Renal pelvis (tissue), 4 donors: Measurements from ENCODE around the gene PDPK1. TPM values are rescaled to one million over a fixed set of nuclear protein-coding genes. Genes with fewer than 3 reads are reported as not detected.
A peak's percentile ranks its signal among the peaks of the same experiment; 100 is the strongest.
"Not testable (repeated sequence)": the region's sequence is repeated elsewhere in the genome, so short reads cannot be mapped to it uniquely, and the experiment has no call there.

Experiments
- DNase-seq: peaks from one replicate; pipeline ENCODE4 v3.0.0-alpha.2; 2013
- polyA plus RNA-seq, 3 donors: library from polyadenylated mRNA; unstranded; fragments of 120-200 nt; gene quantifications; one replicate each; pipeline ENCODE4 v1.2.1, GENCODE V29; 2013; ENCODE audit not compliant: insufficient read length in 3 of 3

PDPK1 gene
- polyA plus RNA-seq, 3 donors = 49.4 to 51.4 (median 50.1) TPM

GRCh38 chr16:2533142-2533755 lies 4.6 kb upstream of the PDPK1 start:
- not testable (repeated sequence) for DNase-seq

DNA sequence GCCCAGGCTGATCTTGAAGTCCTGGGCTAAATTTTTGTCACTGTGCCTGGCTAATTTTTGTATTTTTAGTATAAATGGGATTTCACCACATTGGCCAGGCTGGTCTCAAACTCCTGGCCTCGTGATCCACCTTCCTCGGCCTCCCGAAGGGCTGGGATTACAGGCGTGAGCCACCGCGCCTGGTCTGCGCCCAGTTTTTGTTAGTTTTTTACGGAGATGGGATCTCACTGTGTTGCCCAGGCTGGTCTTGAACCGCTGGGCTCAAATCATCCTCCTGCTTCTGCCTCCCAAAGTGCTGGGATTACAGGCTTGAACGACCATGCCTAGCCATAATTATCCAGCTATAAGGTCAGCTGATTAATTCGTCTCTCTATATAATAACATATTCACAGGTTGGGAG lies 3.9 kb upstream of the PDPK1 start:
- no peak for DNase-seq

DNA sequence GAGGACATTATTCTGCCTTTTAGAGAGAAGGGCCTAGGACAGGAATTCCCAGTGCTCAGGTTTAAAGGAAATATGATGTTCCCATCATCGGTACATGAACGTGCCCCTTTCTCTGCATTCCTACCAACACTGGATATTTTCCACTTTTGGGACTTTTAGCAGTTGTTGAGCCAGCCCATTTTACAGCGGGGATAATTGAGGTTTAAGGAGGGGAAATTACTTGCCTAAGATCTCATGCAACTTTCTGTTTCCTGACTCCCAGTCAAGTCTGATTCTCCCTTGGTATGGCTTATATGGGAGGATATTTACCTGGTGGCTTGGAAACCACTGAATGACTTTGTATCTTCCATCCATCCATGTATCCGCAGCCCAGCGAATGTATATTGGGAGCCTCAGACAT lies 3.5 kb upstream of the PDPK1 start:
- not testable (repeated sequence) for DNase-seq

- DNase-seq = no peak
Measured at GRCh38 chr16:2535625-2536013, 2.2 kb upstream of the PDPK1 start.

- not testable (repeated sequence) for DNase-seq
Measured at GRCh38 chr16:2539192-2539844, 1.5 kb downstream of the PDPK1 start.

DNA sequence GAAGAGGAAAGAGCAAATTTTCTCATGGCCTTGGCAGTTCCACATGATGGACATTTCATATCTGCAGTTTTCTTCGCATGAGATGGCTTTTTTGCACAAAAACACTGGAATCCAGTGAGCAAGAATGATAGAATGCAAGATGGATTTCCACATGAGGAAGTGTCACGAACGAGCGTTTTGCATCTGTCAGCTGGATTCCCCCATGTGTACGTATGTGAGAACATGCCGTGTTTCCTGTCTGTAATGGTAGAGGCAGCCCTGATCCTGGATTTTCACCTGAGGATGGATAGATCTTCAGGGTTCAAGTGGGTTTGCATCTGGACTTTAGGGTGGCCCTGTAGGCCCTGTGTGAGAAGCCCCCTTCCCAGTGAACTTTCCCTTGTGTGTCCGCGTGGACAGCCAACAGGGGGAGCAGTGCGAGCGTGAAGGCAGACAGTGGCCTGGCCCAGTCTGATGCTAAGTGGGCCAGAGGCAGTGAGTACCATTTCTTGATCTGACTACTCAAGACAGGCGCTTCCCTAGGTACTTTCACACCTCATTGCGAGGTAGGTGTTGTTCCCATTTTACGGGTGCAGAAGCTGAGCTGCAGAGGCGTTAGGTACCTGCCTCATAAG lies 2.1 kb downstream of the PDPK1 start:
- DNase-seq = not testable (repeated sequence)

DNA sequence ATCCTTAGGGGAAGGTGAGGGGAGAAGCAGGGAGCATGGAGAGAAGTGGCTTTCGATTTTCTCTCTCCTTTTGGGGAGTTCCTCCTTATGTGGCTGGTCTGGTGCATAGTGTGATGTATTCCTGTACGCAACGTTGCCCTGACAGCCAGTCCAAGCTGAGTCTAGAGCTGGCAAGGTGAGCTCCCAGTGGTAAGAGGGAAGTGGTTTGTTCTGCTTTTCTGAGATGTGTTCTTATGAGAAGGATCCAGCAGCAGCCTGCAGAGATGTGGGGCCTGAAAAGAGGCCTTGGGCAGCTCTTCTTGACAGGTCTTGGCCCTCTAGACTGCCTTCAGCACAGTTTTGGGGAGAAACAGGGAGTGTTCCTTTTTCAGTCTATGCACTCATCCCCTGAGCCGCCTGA lies 3.1 kb downstream of the PDPK1 start:
- DNase-seq = not testable (repeated sequence)

- not testable (repeated sequence) for DNase-seq
Measured at GRCh38 chr16:2541409-2541808, 3.6 kb downstream of the PDPK1 start.

DNA sequence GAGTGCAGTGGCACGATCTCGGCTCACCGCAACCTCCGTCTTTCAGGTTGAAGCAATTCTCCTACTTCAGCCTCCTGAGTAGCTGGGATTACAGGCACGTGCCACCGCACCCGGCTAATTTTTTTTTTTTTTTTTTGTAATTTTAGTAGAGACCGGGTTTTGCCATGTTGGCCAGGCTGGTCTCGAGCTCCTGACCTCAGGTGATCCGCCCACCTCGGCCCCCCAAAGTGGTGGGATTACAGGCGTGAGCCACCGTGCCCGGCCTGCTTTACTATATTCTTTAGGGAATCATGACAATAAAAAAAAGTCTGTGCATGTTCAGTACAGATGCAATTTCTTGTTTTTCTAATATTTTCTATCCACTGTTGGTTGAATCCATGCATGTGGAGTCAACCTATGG lies 6.0 kb downstream of the PDPK1 start:
- not testable (repeated sequence) for DNase-seq

- not testable (repeated sequence) for DNase-seq
Measured at GRCh38 chr16:2550283-2550878, 12.6 kb downstream of the PDPK1 start.

- not testable (repeated sequence) for DNase-seq
Measured at GRCh38 chr16:2551420-2551889, 13.6 kb downstream of the PDPK1 start.

- not testable (repeated sequence) for DNase-seq
Measured at GRCh38 chr16:2554709-2555425, 17.0 kb downstream of the PDPK1 start.

DNA sequence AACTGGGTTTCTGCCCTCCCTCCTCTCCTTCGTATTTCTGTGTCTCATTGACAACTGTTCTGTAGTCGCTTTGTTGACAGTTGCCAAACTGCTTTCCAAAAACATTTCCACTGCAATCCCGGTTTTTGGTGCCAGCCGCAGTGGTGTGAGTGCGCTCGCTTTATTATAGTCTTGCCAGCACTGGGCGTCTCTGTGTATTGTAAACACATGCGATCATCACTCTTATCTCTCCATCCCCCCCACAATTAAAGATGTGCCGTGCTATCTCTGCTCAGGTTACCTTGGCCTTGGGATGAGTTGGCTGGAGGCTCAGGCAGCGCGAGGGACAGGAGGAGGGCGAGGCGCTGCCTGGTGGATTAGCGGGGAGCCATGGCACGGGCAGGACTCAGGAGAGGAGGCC lies 19.3 kb downstream of the PDPK1 start:
- not testable (repeated sequence) for DNase-seq

DNA sequence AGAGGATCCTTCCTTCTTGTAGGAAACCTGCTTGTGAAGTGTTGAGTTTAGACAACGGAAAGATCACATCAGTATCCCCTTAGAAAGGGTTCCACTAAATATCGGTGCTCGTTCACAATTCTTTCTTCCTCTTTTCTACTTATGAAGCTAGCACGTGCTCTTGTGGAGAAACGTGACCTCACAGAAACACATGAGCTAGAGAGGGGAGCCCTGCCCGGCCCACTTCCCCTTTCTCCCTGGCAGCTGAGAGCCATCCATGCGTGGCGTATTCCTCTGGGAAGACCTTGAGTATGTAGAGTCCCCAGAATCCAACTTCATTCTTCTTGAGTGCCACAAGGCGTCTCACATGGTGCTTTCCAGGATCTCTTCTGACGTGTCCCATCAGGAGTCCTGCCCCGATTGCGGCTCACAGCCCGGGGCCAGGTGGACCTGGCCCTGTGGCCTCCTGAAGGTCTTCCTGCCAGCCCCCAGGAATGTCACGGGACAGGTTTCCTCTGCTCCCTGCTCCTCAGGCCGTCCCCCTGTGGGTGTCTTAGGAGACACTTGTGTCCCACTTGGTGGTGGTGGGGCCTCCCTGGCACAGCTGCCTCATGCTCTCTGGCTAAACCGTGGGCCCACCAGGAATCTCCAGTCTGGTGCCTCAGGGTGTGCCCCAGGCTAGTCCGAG lies 22.4 kb downstream of the PDPK1 start:
- DNase-seq = not testable (repeated sequence)

DNA sequence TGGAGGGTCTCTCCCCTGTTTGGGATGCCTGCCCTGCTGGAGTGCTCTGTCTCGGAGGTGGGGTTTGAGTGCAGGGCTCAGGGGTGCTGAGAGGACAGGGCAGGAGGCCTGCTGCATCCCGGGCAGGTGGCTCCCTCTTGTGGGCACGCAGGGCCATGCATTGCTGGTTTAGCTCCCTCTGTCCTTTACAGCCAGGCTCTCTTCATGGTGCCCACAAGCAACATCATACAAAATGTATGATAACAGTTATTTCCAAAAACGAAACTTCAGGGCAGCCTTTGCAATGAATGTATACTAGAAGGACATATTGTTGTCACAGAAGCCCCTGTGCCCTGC lies 22.9 kb downstream of the PDPK1 start:
- not testable (repeated sequence) for DNase-seq

DNA sequence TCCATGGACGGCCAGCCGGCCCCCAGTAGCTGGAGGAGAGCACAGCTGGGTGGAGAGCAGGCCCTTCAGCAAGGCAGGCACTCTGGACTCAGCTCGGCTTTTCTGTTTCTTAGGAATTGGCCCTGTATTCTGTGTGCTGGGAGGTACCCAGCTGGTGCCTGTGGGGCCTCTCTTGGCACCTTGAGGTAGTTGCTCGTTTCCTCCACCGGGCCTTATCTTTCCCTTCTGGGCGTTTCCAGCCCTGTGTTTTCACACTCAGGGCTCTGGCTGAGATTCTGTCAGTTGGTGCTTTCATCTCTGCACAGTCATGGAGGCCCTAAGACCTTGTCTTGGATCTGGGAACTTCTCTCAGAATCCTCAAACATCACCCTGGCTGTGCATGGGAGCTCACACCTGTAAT lies 29.7 kb downstream of the PDPK1 start:
- not testable (repeated sequence) for DNase-seq

- DNase-seq = not testable (repeated sequence)
Measured at GRCh38 chr16:2568573-2568972, 30.8 kb downstream of the PDPK1 start.

GRCh38 chr16:2572704-2573103 lies 34.9 kb downstream of the PDPK1 start:
- not testable (repeated sequence) for DNase-seq

GRCh38 chr16:2575839-2576238 lies 38.0 kb downstream of the PDPK1 start:
- not testable (repeated sequence) for DNase-seq

- not testable (repeated sequence) for DNase-seq
Measured at GRCh38 chr16:2577044-2577443, 39.2 kb downstream of the PDPK1 start.

DNA sequence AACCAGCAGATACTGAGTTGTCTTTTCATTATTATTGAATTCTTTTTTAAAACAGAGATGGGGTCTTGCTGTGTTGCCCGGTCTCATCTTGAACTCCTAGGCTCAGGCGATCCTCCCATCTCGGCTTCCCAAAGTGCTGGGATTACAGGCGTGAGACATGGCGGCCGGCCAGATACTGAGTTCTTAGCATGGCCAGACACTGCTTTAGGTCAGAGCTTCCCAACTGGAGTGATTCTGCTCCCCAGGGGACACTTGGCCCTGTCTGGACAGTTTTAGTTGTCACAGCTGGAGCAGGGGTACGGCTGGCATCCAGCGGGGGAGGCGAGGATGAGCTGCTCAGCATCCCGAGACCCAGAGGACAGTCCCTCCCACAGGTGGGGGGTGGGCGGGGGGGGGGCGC lies 41.1 kb downstream of the PDPK1 start:
- not testable (repeated sequence) for DNase-seq

DNA sequence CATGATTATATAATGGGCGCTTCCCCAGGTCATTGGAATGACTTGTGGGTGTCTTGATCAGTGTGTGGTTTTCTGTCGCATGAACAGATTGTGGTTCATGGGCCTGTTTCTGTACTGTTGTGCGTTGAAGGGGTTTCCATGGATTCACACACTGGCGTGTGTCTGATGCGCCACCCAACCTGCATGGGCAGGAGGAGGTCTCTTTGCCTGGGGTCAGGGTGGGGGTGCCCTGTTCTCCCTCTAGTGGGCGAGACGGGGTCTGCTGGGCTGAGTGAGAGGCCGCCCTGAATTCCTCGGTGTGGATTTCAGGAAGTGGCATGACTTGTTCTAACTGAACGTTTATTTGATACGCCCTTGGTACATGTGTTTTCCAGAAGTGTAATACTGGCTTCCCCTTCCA lies 42.3 kb downstream of the PDPK1 start:
- peak; percentile 71 for DNase-seq
